HT-29 (cell line): ENCODE measurements around the gene MED31. TPM values are rescaled to one million over a fixed set of nuclear protein-coding genes. Genes with fewer than 3 reads are reported as not detected.
A peak's percentile ranks its signal among the peaks of the same experiment; 100 is the strongest.
"Not testable (repeated sequence)": the region's sequence is repeated elsewhere in the genome, so short reads cannot be mapped to it uniquely, and the experiment has no call there.

Source experiments
- DNase-seq: peaks from one replicate; pipeline ENCODE4 v3.0.0-alpha.2; 2015; ENCODE audit warnings: low spot score
- total RNA-seq: library from RNA; depleted of rRNA; stranded (reverse); fragments of >200 nt; shearing (Covaris generic); gene quantifications from 2 replicates; pipeline ENCODE4 v1.2.3, GENCODE V29; 2014

The MED31 gene
- total RNA-seq, 1 experiment from 2014 or later = 4.1 TPM

DNA sequence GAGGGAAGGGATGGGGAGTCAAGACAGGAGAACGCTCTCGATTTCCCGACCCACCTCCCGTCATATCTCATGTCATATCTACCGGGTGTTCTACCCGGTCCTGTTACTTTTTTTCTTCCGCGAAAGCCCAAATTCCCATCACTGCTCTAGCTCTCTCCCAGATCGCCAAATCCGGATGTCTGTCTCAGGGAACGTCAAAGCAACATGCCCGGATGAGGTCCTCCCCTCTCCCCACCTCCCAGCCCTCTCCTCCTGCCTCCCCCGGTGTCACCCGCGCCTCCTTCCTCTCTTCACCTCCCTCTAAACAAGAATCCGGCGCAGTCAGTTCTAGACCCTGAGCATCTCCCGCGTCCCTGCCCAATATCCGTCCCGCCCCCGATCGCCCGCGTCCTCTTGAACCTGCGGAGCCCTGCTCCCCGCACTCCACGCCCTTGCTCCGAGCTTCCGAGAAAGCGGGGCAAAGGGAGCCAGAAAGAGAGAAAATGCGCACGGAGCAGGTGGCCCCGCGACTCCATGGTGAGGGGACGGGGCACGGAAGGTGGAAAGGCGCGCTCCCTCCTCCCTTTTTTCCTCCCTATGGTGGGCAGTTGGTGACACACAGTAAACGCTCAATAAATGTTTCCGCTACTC lies 4.4 kb upstream of the MED31 start:
- DNase-seq = not testable (repeated sequence)

DNA sequence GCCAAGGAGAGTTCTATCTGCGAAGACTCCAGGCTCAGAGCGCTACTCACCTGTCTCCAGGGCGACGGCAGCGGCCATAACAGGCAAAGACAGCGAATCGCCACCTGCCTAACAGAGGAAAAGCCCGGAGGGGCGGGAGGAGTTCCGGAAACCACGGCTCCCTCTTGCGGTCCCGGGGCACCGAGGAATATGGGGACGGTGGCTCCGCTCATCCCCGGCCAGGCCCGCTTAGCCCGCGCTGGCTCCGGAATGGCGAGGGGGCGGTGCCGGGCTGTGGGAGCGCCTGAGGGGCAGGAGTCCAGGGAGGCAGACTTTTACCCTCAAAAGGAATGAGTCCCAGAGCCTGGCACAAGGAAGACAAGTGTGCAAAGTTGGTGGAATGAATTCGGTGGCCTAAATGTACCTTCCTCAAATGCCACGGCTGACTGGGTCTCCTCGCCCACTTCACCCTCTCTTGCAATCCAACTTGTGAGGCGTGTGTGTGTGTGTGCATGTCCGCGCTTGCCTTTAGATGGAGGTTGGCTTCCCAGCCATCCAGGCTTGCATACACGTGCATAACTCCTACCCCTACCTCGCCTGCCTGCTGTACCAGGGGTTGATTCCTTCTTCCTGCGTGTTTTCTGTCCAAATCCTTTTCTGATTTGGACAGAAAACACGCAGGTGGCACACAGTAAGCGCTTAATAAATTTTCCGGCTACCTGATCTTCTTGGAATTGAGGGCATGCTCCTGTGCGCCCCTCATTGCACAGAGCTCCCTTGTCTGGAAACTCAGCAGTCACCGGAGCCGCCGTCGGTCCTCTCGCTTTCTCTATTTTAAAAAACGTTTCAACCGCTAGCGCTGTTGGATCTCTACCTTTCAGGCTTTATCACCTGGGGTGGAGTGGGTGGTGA lies 3.7 kb upstream of the MED31 start:
- DNase-seq = no peak

DNA sequence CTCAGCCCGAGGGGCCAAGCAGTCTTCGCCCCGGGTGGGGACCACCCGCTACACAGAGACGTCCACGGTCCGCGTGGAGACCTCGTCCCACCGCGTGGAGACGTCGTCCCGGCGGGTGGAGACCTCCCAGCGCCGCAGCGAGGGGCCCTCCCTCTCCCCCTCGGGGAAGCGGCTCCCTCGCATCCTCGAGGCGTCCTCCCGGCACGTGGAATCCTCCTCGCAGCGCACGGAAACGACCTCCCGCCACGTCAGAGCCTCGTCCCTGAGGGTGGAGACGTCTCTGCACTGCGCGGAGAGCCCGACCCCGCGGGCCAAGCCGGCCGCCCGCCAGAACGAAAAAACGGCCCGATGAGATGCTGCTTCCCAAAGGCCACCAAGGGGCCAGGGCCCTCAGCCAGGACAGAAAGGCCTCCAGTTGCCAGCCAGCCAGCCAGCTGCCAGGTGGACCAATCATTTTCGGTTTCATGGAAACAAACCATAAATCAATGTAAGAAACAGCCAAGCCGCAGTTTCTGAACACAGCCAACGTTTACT lies 581 bp upstream of the MED31 start:
- peak; percentile 41 for DNase-seq

DNA sequence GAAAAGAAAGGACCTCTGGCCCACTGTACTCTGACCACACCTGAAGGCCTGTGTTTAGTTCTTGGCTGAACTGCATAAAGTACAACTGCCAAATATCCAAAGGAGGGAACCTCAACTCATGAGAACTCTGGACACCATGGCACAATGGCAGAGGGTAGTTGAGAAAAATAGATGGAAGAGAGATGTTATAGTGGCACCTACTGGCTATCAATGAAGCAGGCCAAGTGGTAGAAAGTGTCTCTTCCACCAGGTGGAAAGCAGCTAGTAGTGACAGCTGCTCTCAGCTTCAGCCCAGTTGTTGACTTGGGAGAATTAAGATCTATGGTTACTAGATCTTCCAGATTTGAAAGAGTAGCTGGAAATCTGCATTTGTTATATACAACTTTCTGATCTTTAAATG lies 3.2 kb downstream of the MED31 start:
- peak; percentile 31 for DNase-seq

DNA sequence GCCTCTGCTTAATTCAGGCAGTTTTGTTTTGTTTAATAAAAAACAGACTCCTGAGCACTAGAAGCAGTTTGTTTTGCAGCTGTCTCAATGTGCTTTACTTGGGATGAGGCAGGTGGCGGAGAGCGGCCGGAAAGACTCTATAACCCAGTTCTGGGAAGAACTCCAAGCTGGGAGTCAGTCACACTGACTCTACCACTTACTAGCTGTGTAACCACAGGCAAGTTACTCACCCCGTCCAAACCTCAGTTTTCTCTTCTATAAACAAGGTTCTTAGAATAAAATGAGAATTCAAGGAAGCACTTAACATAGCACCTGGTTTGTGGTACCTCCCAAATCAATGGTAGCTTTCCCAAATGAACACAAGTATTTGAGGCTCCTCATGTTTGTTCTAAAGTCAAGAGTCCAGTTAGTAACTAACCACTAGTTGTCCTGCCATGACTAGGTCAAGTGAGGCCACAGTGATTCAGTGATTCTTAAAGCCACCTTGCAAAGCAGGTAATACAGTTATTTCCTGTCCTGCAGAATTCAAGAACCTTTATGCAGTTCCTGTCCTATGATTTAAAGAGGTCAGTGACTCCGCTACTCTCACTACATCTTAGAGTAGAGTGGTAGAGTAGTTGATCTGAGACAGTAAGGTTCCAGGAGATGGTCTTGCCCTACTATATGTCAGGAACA lies 7.8 kb downstream of the MED31 start:
- no peak for DNase-seq

DNA sequence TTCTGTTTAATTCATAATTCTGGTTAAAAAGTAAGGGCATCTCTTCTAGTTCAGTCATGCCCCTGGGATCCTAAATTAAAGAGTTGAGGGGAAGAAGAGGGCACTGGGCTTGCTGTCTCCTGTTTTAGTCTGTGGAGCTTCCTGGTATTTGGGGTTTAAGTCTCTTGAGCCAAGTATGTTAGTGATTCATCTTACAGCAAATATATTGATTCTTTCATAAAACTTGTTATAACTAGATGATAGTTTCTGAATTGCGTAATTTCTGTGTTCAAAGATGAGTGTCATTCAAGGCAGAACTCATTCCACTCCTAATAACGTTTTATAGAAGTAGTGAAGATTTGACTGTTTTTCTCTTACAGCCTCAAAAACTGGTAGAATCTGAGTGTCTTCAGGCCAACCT lies 8.8 kb downstream of the MED31 start:
- no peak for DNase-seq

DNA sequence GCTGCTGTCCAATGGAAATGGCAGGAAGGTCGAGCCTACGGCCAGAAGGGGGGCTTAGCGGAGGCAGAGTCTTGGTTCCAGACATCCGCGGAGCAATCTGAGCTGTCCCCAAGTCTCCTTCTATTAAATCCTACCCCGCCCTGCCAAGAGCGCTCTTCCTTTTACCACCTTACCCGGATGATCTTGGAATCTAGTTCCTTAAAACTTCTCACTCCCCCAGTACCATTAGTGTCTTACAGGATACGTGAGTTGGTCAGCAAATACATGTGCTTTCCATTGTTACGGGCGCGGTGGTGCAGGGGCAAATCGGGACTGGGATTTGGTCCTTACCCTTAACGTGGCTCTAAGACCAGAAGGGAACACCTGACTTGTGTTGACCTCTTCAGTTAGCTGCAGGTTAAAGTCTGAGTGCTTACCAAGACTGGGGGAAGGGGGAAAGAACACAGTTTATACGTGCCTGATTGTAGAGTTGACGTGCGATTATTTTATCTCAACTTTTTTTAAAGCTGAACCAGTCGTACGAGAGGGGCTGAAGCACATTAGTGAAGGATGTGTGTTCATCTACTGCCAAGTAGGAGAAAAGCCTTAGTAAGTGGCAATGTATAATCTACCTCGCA lies 10.1 kb downstream of the MED31 start:
- DNase-seq = peak; percentile 58

DNA sequence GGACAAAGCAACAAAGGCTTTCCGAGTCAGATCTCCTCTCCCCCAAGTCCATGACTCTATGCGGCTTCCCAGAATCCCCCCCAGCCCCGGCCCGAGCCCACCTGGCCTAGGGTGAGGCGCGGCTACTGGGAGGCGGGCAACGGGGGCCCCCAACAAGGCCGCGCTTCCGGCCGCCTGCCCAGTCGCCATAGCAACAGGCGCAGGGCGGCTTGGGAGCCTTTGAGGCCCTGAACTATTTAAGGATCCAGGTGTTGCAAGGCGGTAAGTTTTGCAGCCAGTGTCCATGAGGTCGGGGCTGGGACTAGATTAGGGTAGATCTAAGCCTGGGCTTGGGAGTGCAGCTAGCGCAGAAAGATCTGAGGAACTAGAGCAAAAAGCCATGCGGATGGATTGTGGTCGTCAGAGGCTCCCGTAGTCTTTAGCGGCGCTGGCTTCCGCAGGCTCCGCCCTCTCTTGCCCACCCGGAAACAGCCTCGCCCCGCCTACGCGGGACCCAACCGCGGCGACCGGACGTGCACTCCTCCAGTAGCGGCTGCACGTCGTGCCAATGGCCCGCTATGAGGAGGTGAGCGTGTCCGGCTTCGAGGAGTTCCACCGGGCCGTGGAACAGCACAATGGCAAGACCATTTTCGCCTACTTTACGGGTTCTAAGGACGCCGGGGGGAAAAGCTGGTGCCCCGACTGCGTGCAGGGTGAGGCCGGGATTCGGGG lies 10.7 kb downstream of the MED31 start, which contains the start of the genes KIAA0753 and TXNDC17:
Gene KIAA0753, minus strand, starts transcription at position 176 of the 711 bp plus-strand sequence. CDS start 5,608 bp downstream, outside the sequence.
Gene TXNDC17, plus strand, starts transcription at position 525 of the 711 bp plus-strand sequence. Its CDS starts 23 bp downstream, at position 548.
- DNase-seq = peak; percentile 79

DNA sequence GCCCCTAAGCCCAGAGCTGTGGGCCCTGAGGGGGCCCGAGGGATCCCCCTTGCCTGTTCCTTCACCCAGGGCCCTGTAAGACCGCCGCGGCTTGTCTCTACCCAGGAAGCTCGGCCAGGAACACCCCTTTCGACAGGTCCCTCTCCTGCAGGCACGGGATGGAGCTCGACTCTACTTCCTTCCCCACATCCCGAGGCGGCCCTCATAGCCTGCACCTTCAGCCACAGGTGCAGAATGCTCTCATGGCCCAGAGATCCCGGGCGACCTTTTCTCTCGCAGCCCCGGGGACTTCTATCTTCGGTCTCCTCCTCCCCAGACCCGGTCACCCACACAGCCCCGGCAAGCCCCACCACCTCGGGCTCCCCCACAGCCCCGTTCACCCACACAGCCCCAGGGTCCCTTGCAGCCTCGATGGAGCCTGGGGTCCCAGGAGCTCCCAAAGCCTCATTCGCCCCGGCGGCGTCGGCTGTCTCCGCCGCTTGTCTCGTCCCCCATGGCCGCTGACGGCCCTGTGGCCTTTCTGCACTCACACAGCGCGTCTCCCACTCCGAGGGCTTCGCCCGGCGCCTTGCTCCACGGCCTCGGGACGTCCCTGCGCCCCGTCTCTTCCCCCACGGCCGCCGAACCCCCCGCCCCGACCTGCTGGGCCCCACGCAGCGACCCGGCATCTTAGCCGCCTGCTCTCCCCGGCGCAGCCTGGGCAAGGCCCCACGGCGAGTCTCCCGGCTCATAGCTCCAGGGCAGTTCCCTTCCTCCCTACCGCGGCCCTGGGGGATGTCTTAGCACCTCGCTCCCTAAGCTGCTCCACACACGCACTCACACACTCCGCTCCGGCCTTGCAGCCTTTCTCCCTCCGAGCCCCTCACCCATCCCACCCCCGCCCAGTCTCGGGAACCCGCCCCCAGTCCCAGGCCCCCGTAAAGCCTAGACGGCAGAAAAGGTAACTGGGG lies 11.5 kb downstream of the MED31 start:
- peak; percentile 32 for DNase-seq

DNA sequence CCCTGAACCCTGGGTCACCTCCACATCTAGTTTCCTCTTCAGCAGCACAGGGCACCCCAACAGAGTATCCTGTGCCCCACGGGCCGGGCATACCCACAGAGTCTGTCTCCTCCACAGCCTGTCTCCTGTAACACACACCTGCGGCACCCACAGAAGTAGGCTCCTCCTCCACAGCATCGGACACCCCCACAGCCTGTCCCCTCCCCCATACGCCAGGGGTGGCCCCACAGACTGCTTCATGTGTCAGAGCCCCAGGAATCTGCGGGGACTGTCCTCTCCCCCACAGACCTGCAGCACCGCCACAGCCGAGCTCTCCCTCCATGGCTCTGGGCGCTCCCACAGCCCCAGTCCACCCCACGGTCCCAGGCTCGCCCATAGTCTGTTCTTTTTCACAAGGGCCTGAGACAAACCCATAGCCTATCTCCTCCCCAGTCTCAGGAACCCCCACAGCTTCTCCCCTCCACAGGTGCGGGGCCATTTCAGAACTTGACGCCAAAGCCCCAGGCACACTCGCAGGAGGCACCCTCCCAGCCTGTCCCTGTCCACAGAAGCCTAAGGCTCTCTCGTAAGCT lies 12.3 kb downstream of the MED31 start:
- DNase-seq = peak; percentile 18

DNA sequence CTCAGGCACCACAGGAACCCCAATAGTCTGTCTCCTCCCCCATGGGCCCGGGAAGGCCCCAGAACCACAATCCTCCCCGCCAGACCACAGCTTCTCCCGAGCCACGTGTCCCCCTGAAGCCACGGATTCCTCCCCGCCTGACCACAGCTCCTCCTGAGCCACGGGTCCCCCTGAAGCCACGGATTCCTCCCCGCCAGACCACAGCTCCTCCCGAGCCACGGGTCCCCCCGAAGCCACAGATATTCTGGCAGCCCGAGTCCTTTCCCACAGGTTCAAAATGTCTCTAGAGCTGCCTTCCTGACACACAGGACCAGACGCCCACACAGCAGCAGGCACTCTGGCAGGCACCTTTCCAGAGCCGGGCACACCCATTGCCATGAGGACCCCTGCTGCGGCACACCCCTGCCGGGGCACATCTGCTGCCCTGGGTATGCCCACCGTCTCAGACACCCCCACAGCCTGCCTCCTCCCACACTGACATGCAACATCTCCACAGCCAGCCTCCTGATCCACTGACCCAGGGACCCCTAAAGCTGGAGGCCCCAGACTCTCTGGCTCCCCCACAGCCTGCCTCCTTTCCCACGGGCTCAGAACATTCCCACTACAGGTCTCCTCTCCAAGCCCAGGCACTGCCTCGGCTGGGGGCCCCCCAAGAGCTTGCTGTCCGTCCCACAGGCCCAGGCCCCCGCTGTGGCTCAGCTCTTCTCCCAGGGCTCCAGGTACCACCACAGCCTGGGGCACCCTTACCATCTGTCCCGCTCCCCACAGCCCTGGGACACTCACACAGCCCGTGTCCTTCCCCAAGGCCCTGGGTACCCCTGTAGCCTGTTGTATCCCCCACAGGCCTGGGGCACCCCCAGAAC lies 13.1 kb downstream of the MED31 start:
- DNase-seq = no peak

DNA sequence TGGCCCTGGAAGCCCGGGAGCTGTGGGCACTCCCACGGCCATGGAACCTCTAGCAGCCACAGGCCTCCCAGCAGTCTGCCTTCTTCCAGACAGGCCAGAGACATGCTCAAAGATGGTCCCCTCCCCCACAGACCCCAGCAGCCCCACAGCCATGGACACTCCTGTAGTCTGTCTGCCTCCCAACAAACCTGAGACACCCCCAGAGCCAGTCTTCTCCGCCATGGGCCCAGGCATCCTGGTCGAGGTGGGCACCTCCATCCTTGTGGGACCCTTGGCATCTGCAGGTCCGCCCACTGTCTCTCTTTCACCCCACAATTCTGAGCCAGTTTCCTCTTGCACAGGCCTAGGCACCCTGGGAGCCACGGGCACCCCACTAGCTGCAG lies 14.0 kb downstream of the MED31 start:
- no peak for DNase-seq

DNA sequence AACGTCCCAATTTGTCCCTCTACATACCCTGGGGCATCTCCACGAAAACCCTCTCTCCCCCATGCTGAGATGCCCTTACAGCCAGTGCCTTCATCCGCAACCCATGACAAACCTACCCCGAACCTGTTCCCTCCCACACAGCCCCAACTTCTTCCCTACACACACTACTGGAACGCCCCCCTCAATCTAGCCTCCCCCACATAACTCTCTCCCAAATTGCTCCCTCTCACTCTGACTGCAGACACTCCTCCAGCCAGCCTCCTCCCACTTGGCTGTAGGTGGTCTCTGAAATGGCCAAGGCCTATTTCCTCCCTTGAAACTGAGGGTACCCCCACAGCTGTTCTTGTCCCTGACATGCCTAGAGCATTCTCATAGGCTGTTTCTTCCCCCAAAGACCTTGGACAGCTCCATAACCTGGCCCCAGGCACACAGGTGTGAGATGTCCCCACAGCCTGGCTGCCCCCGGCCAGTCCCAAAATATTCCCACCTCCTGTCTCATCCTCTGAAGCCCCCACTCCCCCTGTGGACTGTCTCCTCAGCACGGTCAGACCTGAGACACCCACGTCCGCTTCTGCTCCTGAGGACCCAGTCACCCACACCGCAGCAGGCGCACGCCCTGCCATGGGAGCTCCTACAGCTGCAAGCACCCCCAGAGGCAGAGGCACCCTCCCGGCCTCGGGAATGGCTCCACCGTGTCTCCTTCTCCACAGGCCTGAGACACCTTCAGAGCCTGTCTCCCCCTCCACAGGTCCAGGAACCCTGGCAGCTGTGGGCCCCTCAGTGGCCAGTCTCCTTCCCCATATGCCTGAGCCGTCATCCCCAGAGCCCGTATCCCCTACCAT lies 14.6 kb downstream of the MED31 start:
- no peak for DNase-seq

DNA sequence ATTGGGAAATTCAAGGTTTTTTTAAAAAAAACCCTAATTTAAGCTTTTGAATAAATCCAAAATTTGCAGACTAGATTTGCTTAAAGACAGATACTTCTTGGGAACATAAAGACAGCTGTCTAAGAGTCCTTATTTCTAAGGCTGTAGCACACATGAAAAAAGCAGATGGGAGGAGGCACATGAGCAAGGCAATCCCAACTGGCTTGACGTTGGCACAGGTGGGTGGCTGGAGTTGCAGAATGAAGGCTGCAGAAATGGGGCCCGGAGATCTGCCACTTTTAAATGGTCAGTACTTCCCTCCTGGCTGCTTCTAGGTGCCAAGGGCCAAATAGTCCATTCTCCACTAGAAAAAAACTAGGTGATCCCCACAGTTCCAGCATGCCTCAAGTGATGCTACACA lies 15.3 kb downstream of the MED31 start:
- DNase-seq = no peak

DNA sequence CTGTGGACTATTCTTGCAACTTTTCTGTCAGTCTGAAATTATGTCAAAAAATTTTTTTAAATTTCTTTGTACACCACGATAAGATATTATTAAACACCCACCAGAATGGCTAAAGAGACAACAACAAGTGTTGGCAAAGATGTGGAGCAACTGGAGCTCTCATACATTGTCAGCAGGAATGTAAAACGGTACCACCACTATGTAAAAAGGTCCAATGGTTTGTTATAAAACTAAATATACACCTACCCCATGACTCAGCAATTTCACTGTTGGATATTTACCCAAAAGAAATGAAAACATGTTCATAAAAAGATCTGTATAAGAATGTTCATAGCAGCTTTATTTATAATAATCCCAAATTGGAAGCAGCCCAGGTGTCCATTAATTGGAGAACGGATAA lies 18.1 kb downstream of the MED31 start:
- DNase-seq = no peak

DNA sequence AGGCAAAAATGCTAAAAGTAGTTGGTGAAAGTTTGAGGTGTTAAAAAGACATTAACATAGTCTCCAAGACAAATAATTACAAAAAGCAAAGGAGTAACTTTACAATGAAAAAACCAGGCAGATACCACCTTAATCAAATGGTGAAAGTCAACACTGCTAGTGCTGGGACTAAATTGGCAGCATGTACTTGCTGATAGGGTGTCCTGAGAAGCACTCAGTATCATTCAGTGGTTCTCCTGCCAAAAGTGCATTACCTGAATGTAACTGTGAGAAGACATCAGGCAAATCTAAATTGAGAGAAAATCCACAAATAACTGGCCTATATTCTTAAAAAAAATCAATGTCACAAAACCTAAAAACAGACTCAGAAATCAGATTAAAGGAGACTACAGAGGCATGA lies 18.9 kb downstream of the MED31 start:
- no peak for DNase-seq

DNA sequence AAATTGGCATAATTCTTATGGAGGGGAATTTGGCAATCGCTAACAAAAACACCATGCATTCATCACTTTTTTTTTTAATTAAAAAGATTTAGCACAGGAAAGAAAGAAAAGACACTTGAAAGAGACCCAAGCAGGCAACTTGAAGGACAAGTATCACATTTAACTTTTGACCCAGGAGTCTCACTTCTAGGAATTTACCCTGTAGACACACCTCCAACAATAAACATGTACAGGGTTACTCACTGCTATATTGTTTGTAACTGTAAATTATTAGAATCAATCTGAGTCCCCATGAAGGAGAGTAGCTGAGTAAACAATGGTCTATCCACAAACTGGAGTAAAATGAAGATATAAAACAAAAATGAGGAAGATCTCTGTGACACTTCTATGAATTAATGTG lies 21.0 kb downstream of the MED31 start:
- DNase-seq = no peak
